Measurements from ENCODE around the gene HPS5. TPM values are rescaled to one million over a fixed set of nuclear protein-coding genes. Genes with fewer than 3 reads are reported as not detected.

HPS5 gene
- total RNA-seq, 4 donors from 2014 or later, result 14.9 to 27.0 (median 22.6) TPM

GRCh38 chr11:18367431-18367830, 45.5 kb upstream of the HPS5 start:
- DNase-seq (ENCODE audit: low spot score in 2 of 2), result no peak
- Histone ChIP-seq H3K4me3 (no peak overlapping the region), H3K27ac (no peak overlapping the region), H3K9me3 (no peaks in the 10 kb centered on the region), H3K27me3 (no peaks in the 10 kb centered on the region), H3K4me1 (no peaks in the 10 kb centered on the region), H3K36me3 (peaks cover 42% of the 10 kb centered on the region)
- WGBS, result 93% methylated on average over 3 of the region's 3 CpGs
- TF ChIP-seq POLR2AphosphoS5 (IDR thresholded peaks at IDR 0.05) (no peak), EP300 (IDR thresholded peaks at IDR 0.05) (no peak), POLR2A (IDR thresholded peaks at IDR 0.05) (no peak)
- TF ChIP-seq, protein P1, sequence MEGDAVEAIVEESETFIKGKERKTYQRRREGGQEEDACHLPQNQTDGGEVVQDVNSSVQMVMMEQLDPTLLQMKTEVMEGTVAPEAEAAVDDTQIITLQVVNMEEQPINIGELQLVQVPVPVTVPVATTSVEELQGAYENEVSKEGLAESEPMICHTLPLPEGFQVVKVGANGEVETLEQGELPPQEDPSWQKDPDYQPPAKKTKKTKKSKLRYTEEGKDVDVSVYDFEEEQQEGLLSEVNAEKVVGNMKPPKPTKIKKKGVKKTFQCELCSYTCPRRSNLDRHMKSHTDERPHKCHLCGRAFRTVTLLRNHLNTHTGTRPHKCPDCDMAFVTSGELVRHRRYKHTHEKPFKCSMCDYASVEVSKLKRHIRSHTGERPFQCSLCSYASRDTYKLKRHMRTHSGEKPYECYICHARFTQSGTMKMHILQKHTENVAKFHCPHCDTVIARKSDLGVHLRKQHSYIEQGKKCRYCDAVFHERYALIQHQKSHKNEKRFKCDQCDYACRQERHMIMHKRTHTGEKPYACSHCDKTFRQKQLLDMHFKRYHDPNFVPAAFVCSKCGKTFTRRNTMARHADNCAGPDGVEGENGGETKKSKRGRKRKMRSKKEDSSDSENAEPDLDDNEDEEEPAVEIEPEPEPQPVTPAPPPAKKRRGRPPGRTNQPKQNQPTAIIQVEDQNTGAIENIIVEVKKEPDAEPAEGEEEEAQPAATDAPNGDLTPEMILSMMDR (IDR thresholded peaks at IDR 0.05), result no peak

- Histone ChIP-seq H3K27ac (no peak overlapping the region), H3K36me3 (peaks cover 52% of the 10 kb centered on the region), H3K9me3 (no peaks in the 10 kb centered on the region), H3K4me1 (no peaks in the 10 kb centered on the region), H3K27me3 (no peaks in the 10 kb centered on the region), H3K4me3 (no peak overlapping the region)
- TF ChIP-seq POLR2A (IDR thresholded peaks at IDR 0.05) (no peak), POLR2AphosphoS5 (IDR thresholded peaks at IDR 0.05) (no peak), EP300 (IDR thresholded peaks at IDR 0.05) (no peak)
- TF ChIP-seq, protein P1 (IDR thresholded peaks at IDR 0.05), result no peak
- WGBS, result 74% methylated on average over 4 of the region's 4 CpGs
- DNase-seq (ENCODE audit: low spot score in 2 of 2), result no peak
Measured at GRCh38 chr11:18366286-18366685, 44.3 kb upstream of the HPS5 start.

DNA sequence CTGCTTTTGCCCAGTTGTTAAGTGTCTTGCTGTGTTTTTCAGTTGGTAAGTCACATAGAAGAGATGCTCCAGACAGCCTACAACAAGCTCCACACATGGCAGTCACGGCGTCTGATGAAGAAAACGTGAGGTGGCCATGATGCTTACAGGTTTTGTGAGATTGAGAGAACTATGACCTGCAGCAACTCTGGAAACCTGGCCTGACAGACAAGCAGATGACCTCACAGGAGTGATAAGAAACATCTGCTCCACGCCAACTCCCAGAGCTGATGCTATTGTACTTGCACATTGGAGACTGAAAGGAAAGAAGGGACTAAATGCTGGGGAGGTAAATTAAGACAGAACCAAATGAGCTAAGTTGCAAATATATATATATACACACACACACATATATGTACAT, 43.8 kb upstream of the HPS5 start:
- DNase-seq (ENCODE audit: low spot score in 2 of 2), result no peak
- no peak for TF ChIP-seq EP300 (IDR thresholded peaks at IDR 0.05)
- TF ChIP-seq POLR2AphosphoS5 (IDR thresholded peaks at IDR 0.05), result no peak
- TF ChIP-seq, protein P1 (IDR thresholded peaks at IDR 0.05), result no peak
- TF ChIP-seq POLR2A (IDR thresholded peaks at IDR 0.05), result no peak
- no peaks in the 10 kb centered on the region for H3K4me1 ChIP-seq
- no peaks in the 10 kb centered on the region for H3K9me3 ChIP-seq
- no peaks in the 10 kb centered on the region for H3K27me3 ChIP-seq
- no peak overlapping the region for H3K4me3 ChIP-seq
- H3K27ac ChIP-seq, result no peak overlapping the region
- 86% methylated on average over 4 of the region's 4 CpGs for whole genome bisulfite sequencing
- peaks cover 58% of the 10 kb centered on the region for H3K36me3 ChIP-seq

GRCh38 chr11:18364495-18365073, 42.6 kb upstream of the HPS5 start:
- H3K4me3 ChIP-seq, result no peak overlapping the region
- no peaks in the 10 kb centered on the region for H3K27me3 ChIP-seq
- no peaks in the 10 kb centered on the region for H3K4me1 ChIP-seq
- peaks cover 69% of the 10 kb centered on the region for H3K36me3 ChIP-seq
- no peak overlapping the region for H3K27ac ChIP-seq
- no peaks in the 10 kb centered on the region for H3K9me3 ChIP-seq
- 76% methylated on average over 4 of the region's 4 CpGs for WGBS
- no peak for DNase-seq (ENCODE audit: low spot score in 2 of 2)
- TF ChIP-seq, protein P1 (IDR thresholded peaks at IDR 0.05), result no peak
- TF ChIP-seq POLR2A (IDR thresholded peaks at IDR 0.05), result no peak
- TF ChIP-seq POLR2AphosphoS5 (IDR thresholded peaks at IDR 0.05), result no peak
- TF ChIP-seq EP300 (IDR thresholded peaks at IDR 0.05), result no peak

- H3K27me3 ChIP-seq, result no peaks in the 10 kb centered on the region
- no peaks in the 10 kb centered on the region for H3K4me1 ChIP-seq
- H3K9me3 ChIP-seq, result no peaks in the 10 kb centered on the region
- no peak for DNase-seq (ENCODE audit: low spot score in 2 of 2)
- TF ChIP-seq EP300 (IDR thresholded peaks at IDR 0.05), result no peak
- TF ChIP-seq POLR2AphosphoS5 (IDR thresholded peaks at IDR 0.05), result no peak
- no peak for TF ChIP-seq POLR2A (IDR thresholded peaks at IDR 0.05)
- no peak overlapping the region for H3K4me3 ChIP-seq
- 98% methylated on average over 5 of the region's 5 CpGs for WGBS
- peaks cover 87% of the 10 kb centered on the region for H3K36me3 ChIP-seq
- no peak overlapping the region for H3K27ac ChIP-seq
Measured at GRCh38 chr11:18361154-18361553, 39.2 kb upstream of the HPS5 start.

- TF ChIP-seq POLR2AphosphoS5 (IDR thresholded peaks at IDR 0.05), result no peak
- TF ChIP-seq, protein P1 (IDR thresholded peaks at IDR 0.05), result no peak
- WGBS, result 85% methylated on average over 4 of the region's 4 CpGs
- H3K4me3 ChIP-seq, result no peak overlapping the region
- H3K4me1 ChIP-seq, result no peaks in the 10 kb centered on the region
- H3K27me3 ChIP-seq, result no peaks in the 10 kb centered on the region
- no peak overlapping the region for H3K27ac ChIP-seq
- DNase-seq (ENCODE audit: low spot score in 2 of 2), result no peak
- H3K36me3 ChIP-seq, result peaks cover 80% of the 10 kb centered on the region
- H3K9me3 ChIP-seq, result no peaks in the 10 kb centered on the region
Measured at GRCh38 chr11:18358646-18359045, 36.7 kb upstream of the HPS5 start.
